GM06990 (cell line): Measurements from ENCODE around the gene WRAP53.
A peak's percentile ranks its signal among the peaks of the same experiment; 100 is the strongest.

ENCODE experiments used
- DNase-seq: peaks from one replicate; pipeline ENCODE4 v3.0.0-alpha.2; 2011; ENCODE audit not compliant: insufficient read length; ENCODE audit errors: extremely low read depth
- H3K27me3 ChIP-seq: replicated peaks from 2 replicates; pipeline ENCODE4 v1.6.0; 2011; ENCODE audit warnings: low read length; ENCODE audit not compliant: control insufficient read depth, insufficient read depth
- H3K36me3 ChIP-seq: 2 replicates; pipeline ENCODE4 v1.5.1; 2011; ENCODE audit warnings: low read length; ENCODE audit not compliant: control insufficient read depth, insufficient read depth
- H3K4me3 ChIP-seq: replicated peaks from 2 replicates; pipeline ENCODE4 v1.5.1; 2011; ENCODE audit warnings: low read depth, mild to moderate bottlenecking, control low read depth, low read length
- TF ChIP-seq, protein P1 (sequence below): IDR thresholded peaks from 2 replicates; pipeline ENCODE4 v1.5.1; 2011; ENCODE audit warnings: low read length, control low read depth, mild to moderate bottlenecking, inconsistent platforms; ENCODE audit not compliant: insufficient read depth, poor library complexity, severe bottlenecking

The WRAP53 gene

DNA sequence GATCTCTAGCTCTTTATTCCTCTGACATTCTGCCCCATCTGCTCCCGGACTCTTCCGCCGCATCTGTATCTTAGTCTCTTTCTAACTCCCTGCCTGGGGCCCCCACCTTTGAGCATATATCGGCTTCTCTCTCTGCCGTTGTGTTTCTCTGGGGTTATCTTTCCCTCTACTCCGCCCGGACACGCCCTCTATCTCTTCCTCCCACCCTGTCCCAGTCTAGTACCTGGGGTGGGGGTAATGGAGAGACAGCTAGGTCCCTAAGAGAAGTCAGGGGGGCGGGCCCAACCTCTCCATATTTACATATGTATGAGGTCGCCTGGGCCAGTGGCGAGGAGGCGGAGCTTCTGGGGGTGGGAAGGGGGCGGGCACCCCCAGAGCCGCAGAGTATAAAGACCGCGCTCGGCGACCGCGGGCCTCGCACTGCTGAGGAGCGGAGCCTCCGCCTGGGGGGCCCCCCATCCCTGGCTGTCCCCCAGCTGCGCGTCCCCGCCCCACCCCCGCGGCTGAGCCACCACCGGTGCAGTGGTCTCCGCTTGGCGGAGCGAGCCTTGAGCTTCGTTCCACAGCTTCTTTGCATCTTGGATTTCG is 37.7 kb upstream of the WRAP53 start, which contains the start of gene ATP1B2:
TSS of gene ATP1B2 (plus strand) at position 418 of the 588 bp plus-strand sequence. CDS start 593 bp downstream, outside the sequence.
- TF ChIP-seq, protein P1, sequence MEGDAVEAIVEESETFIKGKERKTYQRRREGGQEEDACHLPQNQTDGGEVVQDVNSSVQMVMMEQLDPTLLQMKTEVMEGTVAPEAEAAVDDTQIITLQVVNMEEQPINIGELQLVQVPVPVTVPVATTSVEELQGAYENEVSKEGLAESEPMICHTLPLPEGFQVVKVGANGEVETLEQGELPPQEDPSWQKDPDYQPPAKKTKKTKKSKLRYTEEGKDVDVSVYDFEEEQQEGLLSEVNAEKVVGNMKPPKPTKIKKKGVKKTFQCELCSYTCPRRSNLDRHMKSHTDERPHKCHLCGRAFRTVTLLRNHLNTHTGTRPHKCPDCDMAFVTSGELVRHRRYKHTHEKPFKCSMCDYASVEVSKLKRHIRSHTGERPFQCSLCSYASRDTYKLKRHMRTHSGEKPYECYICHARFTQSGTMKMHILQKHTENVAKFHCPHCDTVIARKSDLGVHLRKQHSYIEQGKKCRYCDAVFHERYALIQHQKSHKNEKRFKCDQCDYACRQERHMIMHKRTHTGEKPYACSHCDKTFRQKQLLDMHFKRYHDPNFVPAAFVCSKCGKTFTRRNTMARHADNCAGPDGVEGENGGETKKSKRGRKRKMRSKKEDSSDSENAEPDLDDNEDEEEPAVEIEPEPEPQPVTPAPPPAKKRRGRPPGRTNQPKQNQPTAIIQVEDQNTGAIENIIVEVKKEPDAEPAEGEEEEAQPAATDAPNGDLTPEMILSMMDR: no peak
- no peaks in the 10 kb centered on the region for H3K36me3 ChIP-seq
- H3K27me3 ChIP-seq: peaks cover 3% of the 10 kb centered on the region; the same call in 1 of the 2 replicates
- DNase-seq: peak; percentile 63
- H3K4me3 ChIP-seq: peak within 1 kb of the TSS; percentile 37

DNA sequence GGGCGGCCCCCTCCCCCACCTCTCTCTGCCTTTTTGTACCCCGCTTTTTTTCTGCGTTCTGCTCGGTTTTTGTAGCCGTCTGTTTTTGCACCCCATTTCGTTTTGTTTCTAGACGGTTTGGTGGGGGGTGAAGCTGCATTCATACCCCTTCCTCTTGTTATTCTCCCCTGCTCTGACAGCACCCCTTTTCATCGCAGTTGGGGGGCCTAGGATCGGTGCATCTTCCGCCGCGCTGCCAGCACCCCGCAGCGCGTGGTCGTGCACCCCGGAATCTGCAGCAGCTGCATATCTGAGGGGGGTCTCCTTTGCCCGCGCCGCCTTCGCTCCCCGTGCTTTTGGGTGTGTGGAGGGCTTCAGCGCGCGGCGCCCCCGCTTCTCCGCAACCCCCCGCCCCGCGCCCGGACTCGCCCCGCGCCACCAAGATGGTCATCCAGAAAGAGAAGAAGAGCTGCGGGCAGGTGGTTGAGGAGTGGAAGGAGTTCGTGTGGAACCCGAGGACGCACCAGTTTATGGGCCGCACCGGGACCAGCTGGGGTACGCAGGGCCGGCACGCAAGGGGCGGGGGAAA is 37.1 kb upstream of the WRAP53 start:
- Histone ChIP-seq H3K36me3 (no peaks in the 10 kb centered on the region), H3K4me3 (peak overlapping the region; percentile 37), H3K27me3 (peaks cover 3% of the 10 kb centered on the region; the same call in 1 of the 2 replicates)
- no peak for DNase-seq
- TF ChIP-seq, protein P1: no peak

DNA sequence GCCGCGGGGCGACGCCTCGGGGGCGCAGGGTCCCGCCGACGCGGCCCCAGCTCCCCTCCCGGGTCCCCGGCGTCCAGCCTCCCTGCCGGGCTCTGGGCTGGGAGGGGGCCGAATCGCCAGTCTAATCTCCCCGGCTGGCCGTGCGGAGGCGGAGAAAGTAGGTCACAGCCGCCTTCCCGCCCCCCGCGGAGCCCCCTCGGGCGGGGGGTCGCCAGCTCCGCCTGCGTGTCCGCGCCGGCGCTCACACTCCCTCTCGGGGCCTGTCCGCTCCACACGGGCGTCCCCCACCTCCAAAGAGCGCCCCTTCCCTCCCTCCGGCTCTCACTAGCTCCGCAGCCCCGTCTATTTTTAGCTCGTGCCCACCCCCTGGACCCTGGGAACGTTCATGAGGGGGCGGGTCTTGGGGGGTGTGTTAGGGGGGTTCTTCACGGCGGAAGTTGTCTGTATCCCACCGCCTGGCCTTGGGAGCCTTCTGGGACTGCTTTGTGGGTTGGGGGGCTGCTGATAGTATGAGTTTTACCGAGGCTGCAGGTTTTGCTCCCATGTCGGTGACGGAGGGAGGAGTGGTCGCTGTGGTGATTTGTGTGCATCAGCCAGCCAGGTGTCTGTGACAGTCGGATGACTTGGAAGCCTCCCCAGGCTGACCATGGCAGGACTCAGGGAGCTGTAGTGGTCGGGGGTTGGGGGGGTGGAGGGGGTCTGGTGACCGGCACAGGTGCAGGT is 36.5 kb upstream of the WRAP53 start:
- TF ChIP-seq, protein P1: no peak
- no peak for DNase-seq
- Histone ChIP-seq H3K36me3 (no peaks in the 10 kb centered on the region), H3K4me3 (no peak overlapping the region; the same call in 1 of the 2 replicates), H3K27me3 (peaks cover 3% of the 10 kb centered on the region; the same call in 1 of the 2 replicates)

DNA sequence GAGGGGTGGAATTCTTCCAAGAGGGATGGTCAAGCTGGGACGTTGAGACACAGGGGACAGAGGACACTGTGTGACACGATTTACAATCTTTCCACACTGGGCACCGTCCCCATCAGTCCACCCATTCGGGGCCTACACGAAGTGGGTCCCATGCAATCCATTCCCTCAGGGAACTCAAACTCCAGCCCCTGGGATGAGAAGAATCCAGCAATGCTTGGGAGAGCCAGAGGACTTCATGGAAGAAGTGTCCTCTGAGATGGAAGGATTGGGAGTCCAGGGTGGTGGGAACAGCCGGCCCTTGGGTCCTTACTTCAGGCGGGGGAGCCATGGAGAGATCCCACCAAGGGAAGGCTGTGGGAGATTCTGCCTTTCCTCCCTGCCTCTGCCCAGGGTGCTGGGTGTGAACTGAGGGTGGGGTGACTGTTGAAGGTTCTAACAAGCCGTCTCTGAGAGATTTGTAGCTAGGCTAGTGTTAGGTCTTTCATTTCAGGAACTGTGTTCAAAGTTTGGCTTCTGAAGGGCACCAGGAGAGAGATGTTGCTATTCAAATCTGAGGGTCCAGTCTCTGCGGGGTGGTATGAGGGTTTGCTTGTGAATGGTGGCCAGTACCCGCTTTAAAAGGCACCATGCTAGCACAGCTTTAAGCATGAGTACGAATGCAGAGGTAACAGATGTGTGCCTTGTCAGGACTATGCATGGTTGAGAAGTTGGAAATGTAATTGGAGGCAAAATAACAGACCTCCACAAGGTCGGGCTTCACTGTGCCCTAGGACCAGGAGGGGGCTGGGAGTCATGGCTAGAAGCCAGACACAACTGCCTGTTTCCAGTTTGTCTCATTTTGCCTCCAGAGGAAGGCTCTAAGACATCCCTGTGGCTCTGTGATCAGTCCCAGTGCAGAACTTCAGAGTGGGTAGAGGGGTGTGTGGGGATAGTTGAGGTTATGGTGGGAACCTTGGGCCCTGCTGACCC is 35.6 kb upstream of the WRAP53 start:
- no peak for DNase-seq
- Histone ChIP-seq H3K4me3 (no peak overlapping the region), H3K36me3 (no peaks in the 10 kb centered on the region), H3K27me3 (peaks cover 3% of the 10 kb centered on the region; the same call in 1 of the 2 replicates)
- TF ChIP-seq, protein P1: no peak

DNA sequence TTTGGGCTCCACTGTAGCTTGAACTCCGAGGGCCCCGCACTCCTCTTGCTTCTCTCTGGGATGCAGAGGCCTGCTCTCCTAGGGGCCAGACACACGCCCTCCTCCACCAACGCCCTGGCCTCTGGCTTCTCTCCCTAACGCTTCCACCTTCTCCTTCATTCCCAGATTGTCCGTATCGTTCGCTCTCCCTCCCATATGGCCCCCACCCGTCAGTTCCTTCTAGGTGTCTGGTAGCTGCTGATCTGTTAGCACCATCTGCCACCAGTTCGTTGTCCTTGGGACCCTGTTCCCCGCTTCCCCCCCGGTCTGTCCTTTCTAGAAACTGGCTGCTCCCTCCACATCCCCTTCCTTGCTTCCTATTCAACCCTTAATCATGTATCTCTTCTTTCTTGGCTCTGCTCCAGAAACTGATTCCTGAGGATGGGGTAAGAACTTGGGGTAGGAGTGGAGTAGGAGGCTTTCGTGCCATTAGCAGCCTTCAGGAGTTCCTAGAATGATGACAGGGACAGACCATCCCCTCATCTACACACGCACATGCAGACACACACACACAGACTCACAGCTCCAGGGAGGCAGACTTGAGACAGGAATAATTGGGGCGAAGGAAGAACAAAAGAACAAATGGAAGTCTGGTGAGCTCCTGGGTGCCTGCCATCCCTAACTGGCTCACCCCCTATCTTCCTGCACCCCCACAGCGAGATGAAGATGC is 33.3 kb upstream of the WRAP53 start:
- peaks cover 3% of the 10 kb centered on the region; the same call in 1 of the 2 replicates for H3K27me3 ChIP-seq
- H3K4me3 ChIP-seq: no peak overlapping the region
- no peak for DNase-seq
- no peaks in the 10 kb centered on the region for H3K36me3 ChIP-seq
- TF ChIP-seq, protein P1: no peak
